Fibroblast of lung (primary cell): Measurements from ENCODE around the gene MSH3.
"Not testable (repeated sequence)": the region's sequence is repeated elsewhere in the genome, so short reads cannot be mapped to it uniquely, and the experiment has no call there.

Experiments used
- EZH2 ChIP-seq: IDR thresholded peaks from 2 replicates; pipeline ENCODE4 v1.5.1; 2012; ENCODE audit warnings: low read length, control low read depth, mild to moderate bottlenecking; ENCODE audit errors: missing control alignments
- TF ChIP-seq, protein P1 (sequence below), 2 donors: IDR thresholded peaks in 1 of 2; conservative IDR thresholded peaks in 1 of 2; 1 replicate in 1 of 2; 2 replicates in 1 of 2; pipeline ENCODE4 v1.5.1; 2011 to 2012; ENCODE audit warnings: low read length in 2 of 2, control low read depth in 1 of 2, inconsistent platforms in 1 of 2, low read depth in 1 of 2, mild to moderate bottlenecking in 1 of 2

DNA sequence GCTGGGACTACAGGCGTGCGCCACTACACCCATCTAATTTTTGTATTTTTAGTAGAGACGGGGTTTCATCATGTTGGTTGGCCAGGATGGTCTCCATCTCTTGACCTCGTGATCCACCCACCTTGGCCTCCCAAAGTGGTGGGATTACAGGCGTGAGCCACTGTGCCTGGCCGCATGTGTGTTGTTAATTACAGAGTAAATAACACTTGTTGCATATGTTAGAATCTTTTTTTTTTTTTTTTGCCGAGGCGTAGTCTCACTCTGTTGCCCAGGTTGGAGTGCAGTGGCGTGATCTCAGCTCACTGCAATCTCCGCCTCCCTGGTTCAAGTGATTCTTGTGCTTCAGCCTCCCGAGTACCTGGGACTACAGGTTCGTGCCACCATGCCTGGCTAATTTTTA is 86.0 kb downstream of the MSH3 start:
- TF ChIP-seq EZH2: not testable (repeated sequence)
- TF ChIP-seq, protein P1, sequence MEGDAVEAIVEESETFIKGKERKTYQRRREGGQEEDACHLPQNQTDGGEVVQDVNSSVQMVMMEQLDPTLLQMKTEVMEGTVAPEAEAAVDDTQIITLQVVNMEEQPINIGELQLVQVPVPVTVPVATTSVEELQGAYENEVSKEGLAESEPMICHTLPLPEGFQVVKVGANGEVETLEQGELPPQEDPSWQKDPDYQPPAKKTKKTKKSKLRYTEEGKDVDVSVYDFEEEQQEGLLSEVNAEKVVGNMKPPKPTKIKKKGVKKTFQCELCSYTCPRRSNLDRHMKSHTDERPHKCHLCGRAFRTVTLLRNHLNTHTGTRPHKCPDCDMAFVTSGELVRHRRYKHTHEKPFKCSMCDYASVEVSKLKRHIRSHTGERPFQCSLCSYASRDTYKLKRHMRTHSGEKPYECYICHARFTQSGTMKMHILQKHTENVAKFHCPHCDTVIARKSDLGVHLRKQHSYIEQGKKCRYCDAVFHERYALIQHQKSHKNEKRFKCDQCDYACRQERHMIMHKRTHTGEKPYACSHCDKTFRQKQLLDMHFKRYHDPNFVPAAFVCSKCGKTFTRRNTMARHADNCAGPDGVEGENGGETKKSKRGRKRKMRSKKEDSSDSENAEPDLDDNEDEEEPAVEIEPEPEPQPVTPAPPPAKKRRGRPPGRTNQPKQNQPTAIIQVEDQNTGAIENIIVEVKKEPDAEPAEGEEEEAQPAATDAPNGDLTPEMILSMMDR (conservative IDR thresholded peaks at IDR 0.05 in 1 of 2, IDR thresholded peaks at IDR 0.05 in 1 of 2; ENCODE audit: low read depth in 1 of 2, low read length in 2 of 2): not testable (repeated sequence)
